NCI-H146 treated with DMSO at 0.1 percent for 48 hours (cell line): ENCODE measurements around the gene OR9G1.
"Not testable (repeated sequence)": the region's sequence is repeated elsewhere in the genome, so short reads cannot be mapped to it uniquely, and the experiment has no call there.

Experiments
- DNase-seq: peaks from one replicate; lab custom pipeline; 2025; ENCODE audit not compliant: unreplicated experiment; lab: John Stamatoyannopoulos, UW

The OR9G1 gene

DNA sequence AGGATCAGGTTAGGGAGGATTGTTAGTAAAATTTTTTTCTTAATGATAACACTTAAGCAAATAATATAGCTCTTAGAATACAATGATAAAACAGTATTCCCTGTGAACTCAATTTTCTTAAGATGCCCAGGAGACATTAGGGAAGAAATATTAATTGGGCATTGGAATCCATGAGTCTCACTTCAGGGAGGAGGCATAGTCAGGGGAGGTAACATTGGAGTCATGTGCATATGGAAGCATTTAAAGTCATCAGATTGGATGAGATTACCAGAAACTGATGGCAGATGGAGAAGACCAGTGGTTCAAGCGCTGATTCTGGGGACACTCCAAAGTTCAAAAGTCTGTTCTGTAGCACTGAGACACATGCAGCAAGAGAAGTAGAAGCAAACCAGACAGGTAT lies at the start of gene OR9G1:
Gene OR9G1, plus strand, starts transcription at position 301 of the 400 bp plus-strand sequence. CDS start 1,293 bp downstream, outside the sequence.
- DNase-seq, result no peak

DNA sequence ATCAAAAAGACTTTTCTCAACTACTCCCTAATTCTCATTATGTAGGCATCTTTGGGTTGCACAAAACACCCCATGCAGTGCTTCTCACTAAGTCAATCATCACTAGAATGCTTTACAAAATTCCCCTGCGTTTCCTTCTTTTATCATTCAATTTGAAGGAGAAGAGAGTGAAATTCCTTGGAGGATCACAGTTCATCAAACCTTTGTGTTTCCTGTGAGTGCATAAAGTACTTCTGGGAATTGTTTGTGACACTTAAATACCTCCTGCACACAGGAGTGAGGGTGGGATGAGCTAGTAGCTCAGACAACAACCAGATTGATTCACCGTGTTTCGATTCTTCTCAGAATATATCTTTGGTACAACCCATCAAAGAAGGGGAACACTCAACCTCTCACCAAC lies 39.1 kb upstream of the OR9G1 start:
- DNase-seq, result no peak

- no peak for DNase-seq
Measured at GRCh38 chr11:56663386-56663785, 35.5 kb upstream of the OR9G1 start, which contains the start of gene OR5AR1. Gene OR5AR1, plus strand, starts transcription at chr11:56663686. Its CDS starts 0 bp downstream, at chr11:56663686.

DNA sequence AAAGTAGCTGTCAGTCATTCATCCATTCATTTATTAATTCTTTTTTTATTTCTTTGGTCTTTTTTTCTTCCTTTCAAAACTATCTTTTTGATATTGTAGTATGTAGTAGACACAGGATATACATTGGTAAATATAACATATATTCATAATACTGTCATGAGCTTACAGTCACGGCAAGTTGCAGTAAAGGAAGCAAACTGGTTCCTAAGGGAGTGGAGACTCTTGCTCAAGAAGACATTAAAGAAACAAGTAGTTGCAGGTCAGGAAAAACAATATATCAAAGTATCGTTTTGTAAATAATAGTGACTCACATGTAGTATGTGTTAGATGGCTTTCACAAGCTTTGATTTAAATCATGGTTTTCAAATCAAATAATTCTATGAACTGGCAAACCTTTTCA lies 27.9 kb upstream of the OR9G1 start:
- no peak for DNase-seq

DNA sequence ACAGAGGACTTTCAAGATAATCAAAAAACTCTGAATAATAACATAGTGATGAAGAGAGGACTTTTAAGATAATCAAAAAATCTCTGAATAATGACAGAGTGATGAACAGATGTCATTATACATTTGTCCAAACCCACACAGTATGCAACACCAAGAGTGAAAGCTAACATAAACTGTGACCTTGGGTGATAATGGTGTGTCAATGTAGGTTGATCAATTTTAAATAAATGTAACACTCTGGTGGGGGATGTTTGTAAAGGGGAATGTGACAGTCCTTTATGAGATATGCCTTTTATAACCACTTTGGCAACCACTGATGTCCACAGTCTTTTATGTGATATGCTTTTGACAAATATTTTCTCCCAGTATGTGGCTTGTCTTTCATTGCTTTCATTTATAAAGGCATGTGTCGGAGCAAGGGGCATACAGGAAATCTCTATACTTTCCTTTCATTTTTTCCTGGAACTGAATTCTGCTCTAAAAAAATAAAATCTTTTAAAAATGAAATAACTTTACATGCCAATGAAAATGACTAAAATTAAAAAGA lies 10.3 kb upstream of the OR9G1 start:
- DNase-seq, result no peak

GRCh38 chr11:56691179-56691578 lies 7.7 kb upstream of the OR9G1 start:
- DNase-seq, result not testable (repeated sequence)

- no peak for DNase-seq
Measured at GRCh38 chr11:56693428-56693827, 5.5 kb upstream of the OR9G1 start.

- no peak for DNase-seq
Measured at GRCh38 chr11:56700242-56700913, 1.5 kb downstream of the OR9G1 start.

GRCh38 chr11:56700914-56701485 lies 2.1 kb downstream of the OR9G1 start:
- DNase-seq, result no peak

DNA sequence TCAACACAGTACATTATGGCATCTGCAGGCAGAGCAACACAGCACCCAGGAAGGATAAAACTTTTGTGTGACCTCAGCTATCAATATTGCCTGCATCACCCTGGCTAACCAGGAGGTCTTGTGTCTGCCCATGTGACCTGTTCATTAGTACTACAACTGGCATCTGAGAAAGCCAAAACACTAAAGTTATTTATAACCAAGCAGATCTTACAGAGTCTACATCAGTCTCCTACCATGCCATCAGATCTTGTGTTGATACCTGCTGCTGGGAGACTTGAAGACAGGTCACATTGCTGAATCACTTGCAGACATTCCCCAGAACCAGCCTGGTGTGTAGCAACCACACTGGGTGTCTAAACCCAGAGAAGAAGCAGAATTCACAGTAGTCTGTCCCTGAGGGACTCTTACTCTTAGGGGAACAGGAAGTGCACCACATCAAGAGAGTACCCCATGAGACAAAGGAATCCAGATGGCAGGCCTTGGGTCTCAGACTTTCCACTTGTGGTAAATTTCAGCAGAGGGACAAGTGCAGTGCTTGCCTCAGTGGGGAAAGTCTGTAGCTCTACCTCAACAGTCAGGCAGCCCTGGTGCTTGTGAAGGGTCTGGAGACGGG lies 7.0 kb downstream of the OR9G1 start:
- DNase-seq, result no peak

GRCh38 chr11:56706486-56706885 lies 7.6 kb downstream of the OR9G1 start:
- no peak for DNase-seq

DNA sequence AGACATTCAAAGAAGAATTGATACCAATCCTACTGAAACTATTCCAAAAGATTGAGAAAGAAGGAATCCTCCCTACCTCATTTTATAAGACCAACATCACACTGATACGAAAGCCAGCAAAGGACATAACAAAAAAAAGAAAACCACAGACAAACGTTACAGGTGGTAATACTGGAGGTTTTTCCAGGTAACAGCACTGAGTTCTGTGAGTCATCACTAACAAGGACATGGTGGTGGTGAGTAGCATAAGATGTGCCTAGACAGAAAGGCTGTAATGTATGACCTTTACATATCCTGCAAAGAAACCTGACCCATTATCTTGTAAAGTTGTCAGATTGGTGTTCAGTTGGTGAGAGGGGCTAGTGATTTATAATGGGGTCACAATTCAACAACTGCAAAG lies 15.3 kb downstream of the OR9G1 start:
- no peak for DNase-seq

DNA sequence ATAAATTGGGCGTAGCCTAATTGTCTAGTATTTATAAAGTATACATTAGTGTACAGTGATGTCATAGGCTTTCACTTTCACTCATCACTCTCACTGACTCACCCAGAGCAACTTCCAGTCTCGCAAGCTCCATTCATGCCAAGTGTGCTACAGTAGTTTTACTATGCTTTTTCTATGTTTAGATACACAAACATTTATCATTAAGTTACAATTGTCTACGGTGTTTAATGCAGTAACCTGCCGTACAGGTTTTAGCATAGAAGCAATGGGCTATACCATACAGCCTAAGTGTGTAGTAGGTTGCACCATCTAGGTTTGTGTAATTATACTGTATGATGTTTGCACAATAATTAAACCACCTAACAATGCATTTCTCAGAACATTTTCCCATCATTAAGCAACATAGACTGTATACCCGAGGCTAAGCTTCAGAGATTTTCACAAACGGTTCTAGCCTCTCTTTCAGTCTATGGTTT lies 17.5 kb downstream of the OR9G1 start:
- DNase-seq, result no peak

DNA sequence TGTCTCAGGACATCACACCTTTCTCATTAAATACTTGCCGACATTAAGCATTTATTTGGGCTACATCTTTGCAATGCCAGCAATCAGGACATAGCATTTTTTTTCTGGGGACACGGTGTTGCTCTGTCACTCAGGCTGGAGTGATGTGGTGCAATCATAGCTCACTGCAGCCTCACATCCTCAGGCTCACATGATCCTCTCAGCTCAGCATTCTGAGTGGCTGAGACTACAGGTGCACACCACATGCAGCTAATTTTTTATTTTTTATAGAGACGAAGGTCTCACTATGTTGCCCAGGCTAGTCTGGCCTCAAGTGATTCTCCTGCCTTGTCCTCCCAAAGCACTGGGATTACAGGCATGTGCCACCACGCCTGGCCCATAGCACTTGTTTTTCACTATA lies 21.6 kb downstream of the OR9G1 start:
- no peak for DNase-seq

GRCh38 chr11:56740107-56740506 lies 41.2 kb downstream of the OR9G1 start:
- no peak for DNase-seq

DNA sequence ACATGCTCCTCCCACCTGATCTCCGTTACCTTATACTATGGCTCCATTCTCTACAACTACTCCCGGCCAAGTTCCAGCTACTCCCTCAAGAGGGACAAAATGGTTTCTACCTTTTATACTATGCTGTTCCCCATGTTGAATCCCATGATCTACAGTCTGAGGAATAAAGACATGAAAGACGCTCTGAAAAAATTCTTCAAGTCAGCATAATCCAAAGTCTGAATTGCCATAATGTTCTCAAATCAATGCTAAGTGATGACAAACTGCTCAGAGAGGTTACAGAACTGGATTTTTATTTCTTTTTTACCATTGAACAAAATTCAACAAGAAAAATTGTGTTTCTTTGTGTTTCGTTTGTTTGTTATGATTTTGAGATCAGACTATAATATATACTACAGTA lies 42.0 kb downstream of the OR9G1 start:
- DNase-seq, result no peak

DNA sequence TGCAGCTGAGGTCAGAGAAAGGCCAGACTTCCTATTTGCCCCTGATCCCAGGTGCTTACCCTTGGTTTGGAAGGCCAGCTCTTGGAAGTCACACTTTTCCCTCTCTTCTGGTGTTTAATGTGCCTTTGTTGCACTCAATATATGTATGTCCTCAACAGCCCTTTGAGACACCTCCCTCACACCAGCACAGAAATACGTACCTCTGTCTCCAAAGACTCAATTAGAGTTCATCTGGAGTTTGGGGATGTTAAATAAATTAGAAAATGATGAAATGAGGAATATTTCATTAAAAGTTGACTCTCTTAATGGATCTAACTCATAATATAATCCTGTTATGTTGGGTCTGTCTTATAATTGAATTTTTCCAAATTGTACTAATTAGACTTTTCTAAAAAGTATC lies 49.7 kb downstream of the OR9G1 start, which contains the start of gene OR9G4:
Gene OR9G4, minus strand, starts transcription at position 101 of the 400 bp plus-strand sequence. CDS start 4,931 bp downstream, outside the sequence.
- no peak for DNase-seq

DNA sequence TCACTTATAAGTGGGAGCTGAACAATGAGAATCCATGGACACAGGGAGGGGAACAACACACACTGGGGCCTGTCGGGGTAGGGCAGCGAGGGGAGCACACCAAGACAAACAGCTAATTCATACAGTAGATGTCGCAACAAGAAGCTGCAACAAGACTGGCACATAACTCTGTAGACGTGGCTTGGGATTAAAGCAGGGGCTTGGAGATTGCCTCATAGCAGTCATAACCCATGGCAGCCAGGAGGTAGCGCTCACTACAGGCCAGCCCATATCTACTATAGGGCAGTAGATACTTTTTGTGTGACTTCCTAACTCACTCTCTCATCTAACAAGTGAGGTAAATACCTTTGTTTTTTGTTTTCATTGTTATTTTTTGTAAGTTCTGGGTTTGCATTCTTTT lies 51.3 kb downstream of the OR9G1 start:
- no peak for DNase-seq

DNA sequence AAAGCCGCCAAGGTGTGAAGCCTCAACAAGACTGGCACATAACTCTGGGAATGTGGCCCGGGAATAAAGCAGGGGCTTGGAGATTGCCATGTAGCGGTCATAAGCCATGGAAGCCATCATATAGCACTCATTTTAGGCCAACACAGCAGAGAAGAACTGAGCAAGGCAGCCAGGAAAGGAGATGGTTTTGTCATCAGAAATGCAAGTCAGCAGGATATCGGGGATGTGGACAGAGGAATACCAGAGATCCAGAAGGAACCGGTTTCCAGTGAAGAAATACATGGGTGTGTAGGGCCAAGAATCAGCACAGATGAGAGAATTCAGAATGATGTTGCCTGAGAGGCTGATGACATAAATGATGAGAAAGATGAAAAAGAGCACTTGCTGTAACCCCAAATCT lies 52.6 kb downstream of the OR9G1 start:
- DNase-seq, result no peak
